SK-N-SH treated with all-trans-retinoic acid at 6 μM for 48 hours (cell line): ENCODE measurements around the gene PLCB2.

ENCODE experiments used
- ATAC-seq: fragments of 200-7000 bp; cut with Tn5 transposase; 3 replicates; pipeline ENCODE4 v1.9.1; 2020; ENCODE audit warnings: mild to moderate bottlenecking, moderate library complexity
- BACH2 ChIP-seq: fragments of 250-450 bp; sonication (Bioruptor Pico); IDR thresholded peaks from 2 replicates; pipeline ENCODE4 v1.9.0; 2021; ENCODE audit warnings: mild to moderate bottlenecking, borderline replicate concordance
- CSDC2 ChIP-seq: fragments of 250-450 bp; sonication (Bioruptor Pico); IDR thresholded peaks from 2 replicates; pipeline ENCODE4 v1.5.0; 2020; ENCODE audit warnings: mild to moderate bottlenecking, moderate library complexity
- ESRRG ChIP-seq: fragments of 250-450 bp; sonication (Bioruptor Pico); IDR thresholded peaks from 2 replicates; pipeline ENCODE4 v1.6.1; 2021; ENCODE audit warnings: mild to moderate bottlenecking
- GLIS3 ChIP-seq: fragments of 250-450 bp; sonication (Bioruptor Pico); IDR thresholded peaks from 2 replicates; pipeline ENCODE4 v1.5.0; 2020; ENCODE audit warnings: mild to moderate bottlenecking, moderate library complexity
- ISL1 ChIP-seq: fragments of 250-450 bp; sonication (Bioruptor Pico); IDR thresholded peaks from 2 replicates; pipeline ENCODE4 v2.1.2; 2022; ENCODE audit warnings: mild to moderate bottlenecking, moderate library complexity
- PATZ1 ChIP-seq: fragments of 250-450 bp; sonication (Bioruptor Pico); IDR thresholded peaks from 2 replicates; pipeline ENCODE4 v1.8.0; 2020; ENCODE audit warnings: mild to moderate bottlenecking, moderate library complexity, borderline replicate concordance
- POU6F1 ChIP-seq: fragments of 250-450 bp; sonication (Bioruptor Pico); IDR thresholded peaks from 2 replicates; pipeline ENCODE4 v1.8.0; 2021; ENCODE audit warnings: low read depth, mild to moderate bottlenecking, moderate library complexity, borderline replicate concordance
- PPARA ChIP-seq: fragments of 250-450 bp; sonication (Bioruptor Pico); IDR thresholded peaks from 2 replicates; pipeline ENCODE4 v1.5.0; 2020; ENCODE audit warnings: mild to moderate bottlenecking, borderline replicate concordance
- RARB ChIP-seq: fragments of 250-450 bp; sonication (Bioruptor Pico); IDR thresholded peaks from 2 replicates; pipeline ENCODE4 v1.8.0; 2021; ENCODE audit warnings: mild to moderate bottlenecking, moderate library complexity
- TSHZ2 ChIP-seq: fragments of 250-450 bp; sonication (Bioruptor Pico); IDR thresholded peaks from 2 replicates; pipeline ENCODE4 v1.5.0; 2020; ENCODE audit warnings: mild to moderate bottlenecking, moderate library complexity
- ZC3H10 ChIP-seq: fragments of 250-450 bp; sonication (Bioruptor Pico); IDR thresholded peaks from 2 replicates; pipeline ENCODE4 v1.5.1; 2021; ENCODE audit warnings: mild to moderate bottlenecking, moderate library complexity
- ZFP3 ChIP-seq: fragments of 250-450 bp; sonication (Bioruptor Pico); IDR thresholded peaks from 2 replicates; pipeline ENCODE4 v1.5.0; 2020; ENCODE audit warnings: mild to moderate bottlenecking, moderate library complexity
- ZFP30 ChIP-seq: fragments of 450-650 bp; formaldehyde crosslinking; IDR thresholded peaks from 2 replicates; pipeline ENCODE4 v1.5.0; 2022; ENCODE audit warnings: mild to moderate bottlenecking, moderate library complexity
- ZNF565 ChIP-seq: fragments of 450-650 bp; formaldehyde crosslinking; conservative IDR thresholded peaks from 2 replicates; pipeline ENCODE4 v1.5.0; 2020; ENCODE audit warnings: low read depth, mild to moderate bottlenecking, moderate library complexity
- ZNF70 ChIP-seq: fragments of 450-650 bp; formaldehyde crosslinking; IDR thresholded peaks from 2 replicates; pipeline ENCODE4 v1.5.0; 2020; ENCODE audit warnings: mild to moderate bottlenecking, moderate library complexity
- ZNF8 ChIP-seq: fragments of 450-650 bp; formaldehyde crosslinking; IDR thresholded peaks from 2 replicates; pipeline ENCODE4 v1.5.0; 2020; ENCODE audit warnings: mild to moderate bottlenecking, moderate library complexity
- TF ChIP-seq, protein P1 (sequence below): fragments of 250-450 bp; sonication (Bioruptor Pico); IDR thresholded peaks from 2 replicates; pipeline ENCODE4 v1.5.1; 2021; ENCODE audit warnings: mild to moderate bottlenecking, moderate library complexity

PLCB2 gene

DNA sequence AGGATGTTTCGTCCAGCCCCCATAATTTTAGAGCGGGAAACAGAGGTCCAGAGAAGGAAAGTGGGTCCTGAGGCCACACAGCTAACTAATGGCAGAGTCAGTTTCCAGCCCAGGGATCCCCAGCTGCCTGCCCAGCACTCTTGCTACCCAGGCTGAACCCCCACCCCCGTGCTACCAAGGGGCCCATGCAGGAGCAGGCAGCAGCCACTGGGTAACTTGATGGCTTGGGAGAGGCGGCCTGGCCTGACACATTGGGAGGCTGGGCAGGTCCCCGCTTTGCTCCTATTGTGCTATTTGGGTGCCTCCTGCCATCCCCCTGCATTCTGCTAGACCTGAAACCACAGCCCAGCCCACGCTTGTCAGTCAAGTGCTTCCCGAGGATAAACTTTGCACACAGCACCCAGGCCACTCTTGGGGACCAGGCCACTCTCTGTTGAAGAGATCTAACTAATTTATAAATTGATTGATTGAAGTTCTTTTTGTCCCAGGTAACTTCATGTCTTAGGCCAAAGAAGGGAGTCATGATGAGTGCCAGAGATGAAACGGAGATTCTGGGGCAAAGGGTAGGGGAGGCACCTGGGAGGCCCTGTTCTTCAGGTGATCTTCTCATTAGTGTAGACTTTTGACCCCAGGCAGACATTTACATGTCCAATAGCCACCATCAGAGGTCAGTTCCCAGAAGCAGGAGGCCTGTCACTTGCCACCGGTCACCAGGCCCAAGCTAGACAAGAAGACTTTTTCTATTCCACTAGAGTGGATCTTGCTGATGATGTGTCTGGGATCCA lies 61.9 kb downstream of the PLCB2 start:
- TF ChIP-seq ZNF8 = no peak
- TF ChIP-seq, protein P1, sequence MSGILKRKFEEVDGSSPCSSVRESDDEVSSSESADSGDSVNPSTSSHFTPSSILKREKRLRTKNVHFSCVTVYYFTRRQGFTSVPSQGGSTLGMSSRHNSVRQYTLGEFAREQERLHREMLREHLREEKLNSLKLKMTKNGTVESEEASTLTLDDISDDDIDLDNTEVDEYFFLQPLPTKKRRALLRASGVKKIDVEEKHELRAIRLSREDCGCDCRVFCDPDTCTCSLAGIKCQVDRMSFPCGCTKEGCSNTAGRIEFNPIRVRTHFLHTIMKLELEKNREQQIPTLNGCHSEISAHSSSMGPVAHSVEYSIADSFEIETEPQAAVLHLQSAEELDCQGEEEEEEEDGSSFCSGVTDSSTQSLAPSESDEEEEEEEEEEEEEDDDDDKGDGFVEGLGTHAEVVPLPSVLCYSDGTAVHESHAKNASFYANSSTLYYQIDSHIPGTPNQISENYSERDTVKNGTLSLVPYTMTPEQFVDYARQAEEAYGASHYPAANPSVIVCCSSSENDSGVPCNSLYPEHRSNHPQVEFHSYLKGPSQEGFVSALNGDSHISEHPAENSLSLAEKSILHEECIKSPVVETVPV (CRISPR knock-in tag) = no peak
- TF ChIP-seq ESRRG (CRISPR knock-in tag) = no peak
- TF ChIP-seq ZFP3 (CRISPR knock-in tag) = no peak
- TF ChIP-seq BACH2 (CRISPR knock-in tag) = no peak
- TF ChIP-seq TSHZ2 = no peak
- no peak for ATAC-seq

- ATAC-seq = no peak
- no peak for TF ChIP-seq GLIS3
- no peak for TF ChIP-seq ZNF565 (CRISPR knock-in tag)
- no peak for TF ChIP-seq PATZ1
- TF ChIP-seq CSDC2 (CRISPR knock-in tag) = no peak
- TF ChIP-seq ZC3H10 (CRISPR knock-in tag) = no peak
- TF ChIP-seq PPARA (CRISPR knock-in tag) = no peak
- no peak for TF ChIP-seq ZNF70
- no peak for TF ChIP-seq RARB (CRISPR knock-in tag)
- no peak for TF ChIP-seq POU6F1 (CRISPR knock-in tag)
- TF ChIP-seq ESRRG (CRISPR knock-in tag) = no peak
- TF ChIP-seq BACH2 (CRISPR knock-in tag) = no peak
- TF ChIP-seq ZFP30 = no peak
- TF ChIP-seq TSHZ2 = no peak
- no peak for TF ChIP-seq ISL1 (CRISPR knock-in tag)
- no peak for TF ChIP-seq ZNF8
These were observed 62.7 kb downstream of the PLCB2 start for GRCh38 chr15:40244961-40245523.

DNA sequence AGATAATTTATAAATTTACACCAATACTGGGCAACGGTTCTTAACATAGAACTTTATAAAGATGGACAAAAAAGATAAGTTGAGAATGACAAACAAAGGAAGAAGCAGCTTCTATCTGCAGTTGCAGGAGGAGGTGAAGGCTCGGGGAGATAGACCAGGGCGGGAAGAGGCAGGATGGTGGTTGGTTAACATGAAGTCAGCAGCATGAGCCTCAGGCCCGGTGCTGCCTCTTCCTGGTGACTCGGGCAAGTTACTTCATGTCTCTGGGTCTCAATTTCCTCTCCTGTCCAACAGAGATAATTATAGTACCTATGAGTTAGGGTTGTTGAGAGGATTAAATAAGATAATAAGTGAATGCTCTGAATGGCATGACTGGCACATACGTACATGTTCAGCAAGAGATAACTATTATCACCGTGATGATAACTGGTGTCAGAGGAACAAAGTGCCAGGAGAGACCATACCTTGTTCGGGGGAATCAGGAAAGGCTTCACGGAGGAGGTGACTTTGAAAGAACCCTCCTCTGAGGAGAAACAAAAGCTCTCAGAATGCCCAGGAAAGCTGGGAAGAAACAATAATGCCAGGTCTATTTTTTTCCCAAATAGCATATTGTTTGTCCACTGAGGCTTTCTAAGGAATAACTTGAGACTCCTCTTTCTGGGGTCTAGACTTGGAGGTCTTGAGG lies 64.5 kb downstream of the PLCB2 start:
- TF ChIP-seq ISL1 (CRISPR knock-in tag) = no peak
- TF ChIP-seq, all 23 proteins: peak for 0
- ATAC-seq = no peak
